Measurements from ENCODE around the gene THEM5. TPM values are rescaled to one million over a fixed set of nuclear protein-coding genes. Genes with fewer than 3 reads are reported as not detected.
"Not testable (repeated sequence)": the region's sequence is repeated elsewhere in the genome, so short reads cannot be mapped to it uniquely, and the experiment has no call there.

THEM5 gene
- total and polyA plus RNA-seq, 10 donors: 0.47 TPM; not detected in 9

DNA sequence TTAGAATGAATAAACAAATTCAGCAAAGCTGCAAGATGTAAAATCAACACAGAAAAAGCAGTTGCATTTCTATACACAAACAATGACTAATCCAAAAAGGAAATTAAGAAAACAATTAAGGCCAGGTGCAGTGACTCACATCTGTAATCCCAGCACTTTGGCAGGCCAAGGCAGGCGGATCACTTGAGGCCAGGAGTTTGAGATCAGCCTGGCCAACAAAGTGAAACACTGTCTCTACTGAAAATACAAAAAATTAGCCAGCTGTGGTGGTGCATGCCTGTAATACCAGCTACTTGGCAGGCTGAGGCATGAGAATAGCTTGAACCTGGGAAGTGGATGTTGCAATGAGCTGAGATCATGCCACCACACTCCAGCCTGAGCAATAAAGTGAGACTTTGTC, 33.5 kb upstream of the THEM5 start:
- Histone ChIP-seq H3K9me3 (peaks cover 0 to 4% (median 0%) of the 10 kb centered on the region in 8 donors), H3K36me3 (peaks cover 0 to 51% (median 13%) of the 10 kb centered on the region in 6 donors), H3K27me3 (replicated peaks in 1 of 7) (no peaks in the 10 kb centered on the region), H3K27ac (no peak overlapping the region), H3K4me3 (no peak overlapping the region), H3K4me1 (peaks cover 0 to 3% (median 0%) of the 10 kb centered on the region in 6 donors)
- WGBS, 5 donors: 78 to 100% (median 95%) methylated on average over 1 of the region's 1 CpG
- no peak for DNase-seq
- TF ChIP-seq POLR2A (IDR thresholded peaks at IDR 0.05) (no peak), POLR2AphosphoS5 (IDR thresholded peaks at IDR 0.05) (no peak)
- TF ChIP-seq, protein P1, sequence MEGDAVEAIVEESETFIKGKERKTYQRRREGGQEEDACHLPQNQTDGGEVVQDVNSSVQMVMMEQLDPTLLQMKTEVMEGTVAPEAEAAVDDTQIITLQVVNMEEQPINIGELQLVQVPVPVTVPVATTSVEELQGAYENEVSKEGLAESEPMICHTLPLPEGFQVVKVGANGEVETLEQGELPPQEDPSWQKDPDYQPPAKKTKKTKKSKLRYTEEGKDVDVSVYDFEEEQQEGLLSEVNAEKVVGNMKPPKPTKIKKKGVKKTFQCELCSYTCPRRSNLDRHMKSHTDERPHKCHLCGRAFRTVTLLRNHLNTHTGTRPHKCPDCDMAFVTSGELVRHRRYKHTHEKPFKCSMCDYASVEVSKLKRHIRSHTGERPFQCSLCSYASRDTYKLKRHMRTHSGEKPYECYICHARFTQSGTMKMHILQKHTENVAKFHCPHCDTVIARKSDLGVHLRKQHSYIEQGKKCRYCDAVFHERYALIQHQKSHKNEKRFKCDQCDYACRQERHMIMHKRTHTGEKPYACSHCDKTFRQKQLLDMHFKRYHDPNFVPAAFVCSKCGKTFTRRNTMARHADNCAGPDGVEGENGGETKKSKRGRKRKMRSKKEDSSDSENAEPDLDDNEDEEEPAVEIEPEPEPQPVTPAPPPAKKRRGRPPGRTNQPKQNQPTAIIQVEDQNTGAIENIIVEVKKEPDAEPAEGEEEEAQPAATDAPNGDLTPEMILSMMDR (IDR thresholded peaks at IDR 0.05 in 8 of 11, conservative IDR thresholded peaks at IDR 0.05 in 3 of 11): no peak
- intact Hi-C loops (cut with DNase I; ENCODE audit: low total_unique reads): no loop called here

DNA sequence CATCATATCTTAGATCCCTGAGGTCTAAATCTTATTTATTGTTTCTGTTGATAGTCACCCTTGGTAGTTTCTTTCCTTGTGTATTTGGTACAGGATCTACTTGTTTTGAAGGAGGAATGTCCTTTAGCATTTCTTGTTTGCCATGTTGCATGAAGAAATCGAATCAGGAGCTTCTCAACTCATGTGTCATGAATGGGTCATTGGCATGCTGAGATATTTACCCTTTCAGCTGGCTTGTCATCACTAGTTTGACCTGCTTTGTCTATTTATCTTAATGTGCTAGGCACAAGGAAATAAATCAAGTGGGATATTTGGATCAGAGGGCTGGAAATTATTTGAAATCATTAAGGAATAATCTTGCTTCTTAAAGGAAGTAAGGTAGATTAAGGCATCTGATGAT, 32.0 kb upstream of the THEM5 start:
- TF ChIP-seq POLR2AphosphoS5 (IDR thresholded peaks at IDR 0.05) (no peak), POLR2A (IDR thresholded peaks at IDR 0.05) (no peak)
- TF ChIP-seq, protein P1 (IDR thresholded peaks at IDR 0.05 in 8 of 11, conservative IDR thresholded peaks at IDR 0.05 in 3 of 11): no peak
- Histone ChIP-seq H3K36me3 (peaks cover 0 to 37% (median 10%) of the 10 kb centered on the region in 6 donors), H3K4me3 (no peak overlapping the region), H3K27ac (no peak overlapping the region), H3K9me3 (peaks cover 0 to 4% (median 0%) of the 10 kb centered on the region in 8 donors), H3K4me1 (peaks cover 0 to 3% (median 0%) of the 10 kb centered on the region in 6 donors), H3K27me3 (replicated peaks in 1 of 7) (no peaks in the 10 kb centered on the region)
- intact Hi-C loops (cut with DNase I; ENCODE audit: low total_unique reads): no loop called here
- DNase-seq: no peak
- 88 to 98% (median 94%) methylated on average over 1 of the region's 1 CpG for WGBS, 5 donors

DNA sequence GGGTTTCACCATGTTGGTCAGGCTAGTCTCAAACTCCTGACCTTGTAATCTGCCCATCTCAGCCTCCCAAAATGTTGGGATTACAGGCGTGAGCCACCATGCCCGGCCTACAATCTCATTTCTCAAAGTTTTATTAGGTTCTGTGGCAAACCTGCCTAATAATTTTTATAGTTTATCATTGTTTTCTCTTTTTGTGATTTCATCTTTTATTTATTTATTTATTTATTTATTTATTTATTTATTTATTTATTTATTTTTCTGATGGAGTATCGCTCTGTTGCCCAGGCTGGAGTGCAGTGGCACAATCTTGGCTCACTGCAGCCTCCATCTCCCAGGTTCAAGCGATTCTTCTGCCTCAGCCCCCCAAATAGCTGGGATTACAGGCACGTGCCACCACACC, 31.4 kb upstream of the THEM5 start:
- DNase-seq; H3K27ac ChIP-seq; H3K9me3 ChIP-seq; intact Hi-C loops (cut with DNase I; ENCODE audit: low total_unique reads); H3K27me3 ChIP-seq (replicated peaks in 1 of 7); H3K4me3 ChIP-seq; H3K4me1 ChIP-seq: not testable (repeated sequence)
- WGBS, 5 donors: 94 to 100% (median 98%) methylated on average over 5 of the region's 5 CpGs
- peaks cover 0 to 31% (median 10%) of the 10 kb centered on the region in 6 donors for H3K36me3 ChIP-seq

DNA sequence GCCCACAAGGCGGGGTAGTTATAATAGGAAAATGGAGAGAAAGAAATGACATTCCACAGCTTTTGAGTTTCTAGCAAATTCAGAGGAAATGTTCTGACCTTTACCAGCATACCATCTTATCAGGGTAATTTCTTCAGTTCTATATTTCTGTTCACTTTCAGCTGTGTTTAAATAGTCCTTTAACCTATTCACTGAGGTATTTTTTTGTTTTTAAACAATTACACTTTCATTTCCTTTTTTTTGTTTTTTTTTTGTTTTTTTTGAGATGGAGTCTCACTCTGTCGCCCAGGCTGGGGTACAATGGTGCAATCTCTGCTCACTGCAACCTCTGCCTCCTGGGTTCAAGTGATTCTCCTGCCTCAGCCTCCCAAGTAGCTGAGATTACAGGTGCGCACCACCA, 30.9 kb upstream of the THEM5 start:
- intact Hi-C loops (cut with DNase I; ENCODE audit: low total_unique reads): not testable (repeated sequence)
- WGBS, 5 donors: 84 to 98% (median 91%) methylated on average over 3 of the region's 3 CpGs

DNA sequence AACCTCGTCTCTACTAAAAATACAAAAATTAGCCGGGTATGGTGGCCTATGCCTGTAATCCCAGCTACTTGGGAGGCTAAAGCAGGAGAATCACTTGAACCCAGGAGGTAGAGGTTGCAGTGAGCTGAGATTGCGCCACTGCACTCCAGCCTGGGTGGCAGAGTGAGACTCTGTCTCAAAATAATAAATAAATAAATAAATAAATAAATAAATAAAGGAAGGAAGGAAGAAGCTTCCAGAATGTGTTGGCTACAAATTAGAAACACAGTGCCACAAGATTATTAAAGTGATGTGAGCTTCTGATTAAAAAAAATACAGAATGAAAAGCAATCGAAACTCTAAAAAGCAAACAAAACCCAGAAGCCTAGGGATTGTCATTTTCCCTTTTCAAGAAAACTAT, 30.4 kb upstream of the THEM5 start:
- WGBS, 5 donors: 89 to 97% (median 94%) methylated on average over 4 of the region's 4 CpGs
- H3K36me3 ChIP-seq: peaks cover 0 to 30% (median 10%) of the 10 kb centered on the region in 6 donors
- H3K9me3 ChIP-seq; H3K27me3 ChIP-seq (replicated peaks in 1 of 7); H3K27ac ChIP-seq; H3K4me3 ChIP-seq; DNase-seq; H3K4me1 ChIP-seq; intact Hi-C loops (cut with DNase I; ENCODE audit: low total_unique reads): not testable (repeated sequence)

More for the DNA sequence above, 30.9 kb upstream of the THEM5 start:
- DNase-seq; H3K9me3 ChIP-seq; H3K4me3 ChIP-seq; H3K27me3 ChIP-seq (replicated peaks in 1 of 7); H3K27ac ChIP-seq; H3K4me1 ChIP-seq: not testable (repeated sequence)
- peaks cover 0 to 30% (median 10%) of the 10 kb centered on the region in 6 donors for H3K36me3 ChIP-seq

DNA sequence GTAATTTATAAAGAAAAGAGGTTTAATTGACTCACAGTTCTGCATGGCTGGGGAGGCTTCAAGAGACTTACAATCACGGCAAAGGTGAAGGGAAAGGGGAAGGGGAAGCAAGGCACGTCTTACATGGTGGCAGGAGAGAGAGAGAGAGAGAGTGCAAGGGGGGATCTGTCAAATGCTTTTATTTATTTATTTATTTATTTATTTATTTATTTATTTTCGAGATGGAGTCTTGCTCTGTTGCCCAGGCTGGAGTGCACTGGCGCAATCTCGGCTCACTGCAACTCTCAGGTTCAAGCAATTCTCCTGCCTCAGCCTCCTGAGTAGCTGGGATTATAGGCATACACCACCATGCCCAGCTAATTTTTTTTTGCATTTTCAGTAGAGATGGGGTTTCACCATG, 29.4 kb upstream of the THEM5 start:
- 86 to 92% (median 88%) methylated on average over 5 of the region's 5 CpGs for WGBS, 5 donors
- H3K4me1 ChIP-seq; intact Hi-C loops (cut with DNase I; ENCODE audit: low total_unique reads): not testable (repeated sequence)

More for the DNA sequence above, 29.4 kb upstream of the THEM5 start:
- not testable (repeated sequence) for H3K27me3 ChIP-seq (replicated peaks in 1 of 7); H3K4me3 ChIP-seq; H3K9me3 ChIP-seq; DNase-seq; H3K27ac ChIP-seq
- peaks cover 0 to 25% (median 5%) of the 10 kb centered on the region in 6 donors for H3K36me3 ChIP-seq

All from spleen (tissue), 11 donors.